DMS53 (cell line): ENCODE data around the gene CDC5L.
A peak's percentile ranks its signal among the peaks of the same experiment; 100 is the strongest.

Experiments used
- DNase-seq: peaks from one replicate; lab custom pipeline; 2025; lab: John Stamatoyannopoulos, UW

Gene CDC5L

DNA sequence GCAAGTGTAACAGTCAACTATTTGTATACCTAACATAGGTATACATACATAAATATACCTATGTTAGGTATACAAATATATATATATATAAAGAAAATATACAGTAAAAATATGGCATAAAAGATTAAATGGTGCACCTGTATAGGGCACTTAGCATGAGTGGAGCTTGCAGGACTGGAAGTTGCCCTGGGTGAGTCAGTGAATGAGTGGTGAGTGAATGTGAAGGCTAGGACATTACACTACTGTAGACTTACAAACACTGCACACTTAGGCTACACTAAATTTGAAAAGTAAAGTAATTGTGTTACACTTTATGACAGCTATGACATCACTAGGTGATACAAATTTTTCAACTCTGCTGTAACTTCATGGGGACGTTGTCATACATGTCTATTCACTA is 65.6 kb downstream of the CDC5L start:
- no peak for DNase-seq

GRCh38 chr6:44454198-44454597 is 66.7 kb downstream of the CDC5L start:
- no peak for DNase-seq

- peak; percentile 71 for DNase-seq
Observed at GRCh38 chr6:44456070-44456965, 68.8 kb downstream of the CDC5L start.

DNA sequence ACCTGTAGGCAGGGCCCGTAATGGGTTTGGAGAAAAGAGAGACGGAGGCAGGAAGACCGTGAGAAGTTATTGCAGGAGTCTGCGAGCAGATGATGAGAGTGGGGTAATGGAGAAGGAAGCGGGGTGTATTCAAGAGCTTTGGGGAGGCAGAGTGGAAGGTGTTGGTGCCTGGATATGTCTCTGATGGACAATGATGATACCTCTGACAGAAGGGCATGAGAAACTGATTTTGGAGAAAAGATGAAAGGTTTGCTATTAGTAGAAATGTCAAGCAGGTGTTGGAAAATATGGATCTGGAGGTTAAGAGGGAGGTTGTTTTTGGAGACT is 69.4 kb downstream of the CDC5L start:
- DNase-seq, result no peak

DNA sequence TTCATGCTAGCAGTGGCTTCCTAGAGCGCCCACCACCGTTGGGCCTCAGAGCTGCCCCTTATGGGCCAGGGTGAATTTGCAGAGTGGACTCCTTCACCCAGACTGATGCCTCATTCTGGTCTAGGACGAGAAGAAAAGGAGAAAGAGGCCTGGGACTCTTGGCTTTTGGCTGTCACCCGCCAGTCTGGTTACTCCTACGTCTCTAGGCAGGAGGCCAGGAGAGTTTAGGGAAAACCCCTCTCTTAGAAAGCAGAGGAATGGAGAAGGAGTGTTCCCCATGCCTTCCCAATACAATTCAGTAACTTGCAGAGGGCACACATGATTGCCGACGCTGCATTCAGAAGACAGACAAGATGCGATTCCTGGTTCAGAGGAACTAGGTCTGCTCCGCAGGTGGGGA is 70.1 kb downstream of the CDC5L start:
- no peak for DNase-seq

GRCh38 chr6:44458551-44458950 is 71.0 kb downstream of the CDC5L start:
- no peak for DNase-seq

GRCh38 chr6:44462335-44462734 is 74.8 kb downstream of the CDC5L start:
- DNase-seq, result no peak

- no peak for DNase-seq
Observed at GRCh38 chr6:44462797-44463727, 75.6 kb downstream of the CDC5L start.

DNA sequence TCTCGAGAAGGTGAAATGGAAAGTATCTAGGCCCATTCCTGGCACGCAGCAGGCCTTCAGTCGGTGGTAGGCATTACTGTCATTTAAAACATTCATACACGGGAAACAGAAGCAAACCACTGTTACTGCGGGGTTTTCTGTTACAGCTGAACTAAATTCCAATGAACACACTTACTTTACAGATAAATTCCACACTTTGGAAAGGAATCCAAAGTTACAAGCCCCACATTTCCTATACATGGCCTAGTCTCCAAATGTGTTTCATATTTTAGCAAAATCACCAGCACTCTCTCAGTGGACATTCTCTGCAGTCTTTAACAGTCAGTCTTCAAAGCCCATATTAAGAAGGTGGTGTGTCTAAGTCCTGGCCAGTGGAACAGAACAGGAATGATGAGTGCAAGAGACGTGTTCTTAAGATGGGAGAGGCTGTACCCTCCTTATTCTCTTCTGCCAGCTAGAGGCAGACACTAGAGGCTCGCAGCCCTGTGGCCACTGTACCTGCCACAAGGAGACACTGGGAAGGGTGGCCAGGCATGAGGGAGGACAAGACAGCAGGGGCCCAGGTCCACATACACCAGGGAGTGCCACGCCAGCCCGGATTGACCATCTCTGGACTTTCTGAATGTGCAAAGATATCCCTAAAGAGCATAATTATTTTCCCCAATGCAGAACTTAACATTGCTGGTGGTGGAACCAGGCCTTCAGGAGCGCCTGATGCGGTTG is 76.4 kb downstream of the CDC5L start:
- DNase-seq, result no peak

DNA sequence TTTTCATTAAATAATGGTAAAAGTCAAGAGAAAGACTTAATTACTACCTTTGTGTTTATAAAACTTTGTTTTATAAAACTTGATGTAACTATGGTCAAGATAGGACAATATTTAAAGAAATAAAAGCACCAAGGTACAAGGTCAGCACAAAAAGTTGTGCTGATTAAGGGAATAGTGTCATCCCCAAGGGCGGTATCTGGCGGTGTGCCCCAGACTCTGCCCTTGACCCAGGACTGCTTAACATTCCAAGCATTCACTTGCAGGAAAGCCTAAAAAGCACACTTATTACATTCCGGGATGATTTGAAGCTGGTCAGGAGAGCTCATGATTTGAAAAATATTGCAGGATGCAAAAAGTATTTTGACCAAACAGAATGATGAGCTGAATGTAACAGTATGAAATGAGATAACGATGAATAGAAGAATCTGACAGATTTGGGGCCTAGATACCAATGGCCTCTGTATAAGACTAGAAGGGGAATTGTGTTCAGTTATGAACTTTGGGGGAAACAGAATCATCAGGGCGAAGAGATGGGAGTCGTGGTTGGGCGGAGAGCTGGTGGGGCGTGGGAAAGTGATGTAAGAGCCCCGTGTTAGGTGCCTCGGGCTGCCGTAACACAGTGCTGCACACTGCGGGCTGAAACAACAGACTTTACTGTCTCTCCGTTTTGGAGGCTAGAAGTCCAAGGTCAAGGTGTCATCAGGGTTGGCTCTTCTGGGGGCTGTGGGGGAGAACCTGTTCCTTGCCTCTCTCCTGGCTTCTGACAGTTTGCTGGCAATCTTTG is 77.2 kb downstream of the CDC5L start:
- no peak for DNase-seq

GRCh38 chr6:44466955-44467354 is 79.4 kb downstream of the CDC5L start:
- DNase-seq, result no peak

DNA sequence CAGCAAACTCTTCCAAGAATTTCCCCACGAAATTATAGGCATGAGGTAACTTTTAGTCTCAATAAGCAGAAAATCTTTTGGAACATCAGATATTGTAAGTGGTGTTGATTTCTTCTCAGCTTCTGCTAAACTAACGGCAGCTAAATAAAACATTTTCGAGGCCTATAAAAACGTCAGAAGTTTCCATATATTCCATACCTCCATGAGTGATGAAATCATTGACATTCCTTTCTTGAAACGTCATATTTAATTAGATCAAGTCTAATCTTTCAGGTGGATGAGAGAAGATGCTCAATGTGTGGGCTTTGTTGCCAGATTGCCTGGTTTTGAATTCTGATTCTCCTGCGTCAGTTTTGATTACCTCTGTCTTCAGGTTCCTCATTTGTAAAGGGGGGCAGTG is 81.3 kb downstream of the CDC5L start:
- no peak for DNase-seq

DNA sequence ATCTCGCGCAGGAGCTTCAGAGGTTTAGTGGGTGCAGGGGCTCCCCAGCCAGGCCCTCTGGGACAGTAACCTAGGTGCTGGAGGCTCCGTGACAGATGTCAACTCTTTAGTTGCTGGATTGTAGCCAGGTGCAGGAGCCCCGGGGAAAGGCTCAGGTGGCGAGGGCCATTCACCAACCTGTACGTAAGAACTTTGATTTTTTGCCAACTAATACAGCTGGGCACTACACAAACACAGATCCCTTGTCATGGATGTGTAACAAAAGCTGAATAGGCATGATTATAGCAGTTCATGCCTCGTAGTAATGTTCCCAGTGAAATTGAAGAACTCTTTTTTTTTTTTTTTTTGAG is 82.6 kb downstream of the CDC5L start:
- peak; percentile 96 for DNase-seq

- DNase-seq, result no peak
Observed at GRCh38 chr6:44470746-44471145, 83.2 kb downstream of the CDC5L start.

DNA sequence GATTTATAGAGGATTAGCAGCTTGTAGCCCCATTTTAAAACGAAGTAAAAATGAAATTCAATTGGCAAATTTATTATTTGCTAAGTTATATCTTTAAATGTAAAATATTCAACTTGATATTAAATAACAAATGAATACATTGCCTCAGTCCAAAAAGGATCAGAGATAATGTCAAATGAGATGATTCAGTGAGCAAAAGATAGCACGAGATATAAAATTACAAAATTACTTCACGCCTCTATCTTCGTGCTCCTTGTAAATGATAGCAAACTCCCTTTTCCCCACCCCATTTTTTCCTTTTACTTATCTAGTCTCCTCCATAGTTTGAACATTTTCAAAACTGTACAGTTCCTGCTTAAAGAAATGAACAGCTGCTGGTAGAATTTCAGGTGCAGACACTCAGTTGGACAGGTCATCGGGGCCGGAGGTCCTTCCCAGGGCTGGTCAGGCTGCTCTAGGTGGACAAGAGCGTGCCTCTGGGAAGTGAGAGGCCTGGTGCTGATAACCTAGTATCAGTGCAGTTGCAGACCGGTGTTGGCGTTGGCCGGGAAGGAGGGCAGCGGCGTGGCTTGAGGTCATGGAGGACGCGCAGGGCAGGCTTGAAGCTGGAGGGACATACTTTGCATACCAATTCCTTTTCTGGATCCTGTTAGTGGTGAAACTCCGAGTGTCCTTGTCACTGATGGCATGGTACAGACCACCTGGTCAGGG is 83.9 kb downstream of the CDC5L start:
- DNase-seq, result no peak

DNA sequence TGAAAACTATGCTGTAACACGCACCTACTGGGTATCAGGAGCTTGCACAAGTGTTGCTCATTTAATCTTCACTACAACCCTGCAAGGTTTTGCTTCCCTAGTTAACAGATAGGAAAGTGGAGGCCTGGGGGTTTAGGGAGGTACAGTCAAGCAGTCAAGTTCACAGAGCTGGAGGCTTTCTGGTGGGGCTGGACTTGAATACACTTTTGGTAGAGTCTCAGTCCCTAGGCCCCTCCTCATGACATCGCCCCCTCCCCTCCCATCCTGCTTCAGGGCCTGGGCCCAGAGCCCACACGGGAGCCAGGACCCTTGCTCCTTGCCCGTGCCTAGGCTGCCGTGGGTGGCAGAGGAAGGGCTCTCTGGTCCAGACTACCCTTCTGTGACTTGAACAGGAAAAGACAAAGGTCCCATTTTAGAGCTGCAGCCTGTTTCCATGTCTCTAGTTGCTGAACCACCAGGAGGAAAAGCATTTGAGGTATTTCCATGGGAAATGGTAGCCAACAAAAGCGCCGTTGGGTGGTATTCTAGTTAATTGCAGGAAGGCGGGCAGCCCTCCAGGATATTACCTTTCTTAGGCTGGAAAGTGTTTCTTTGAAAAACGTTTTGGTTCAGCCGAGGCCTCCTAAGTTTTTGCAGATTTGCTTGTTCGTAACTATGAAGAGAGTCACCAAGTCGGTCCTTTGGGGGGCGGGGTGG is 84.9 kb downstream of the CDC5L start:
- no peak for DNase-seq

- no peak for DNase-seq
Observed at GRCh38 chr6:44473393-44474189, 86.1 kb downstream of the CDC5L start.

GRCh38 chr6:44474190-44474631 is 86.7 kb downstream of the CDC5L start:
- no peak for DNase-seq

DNA sequence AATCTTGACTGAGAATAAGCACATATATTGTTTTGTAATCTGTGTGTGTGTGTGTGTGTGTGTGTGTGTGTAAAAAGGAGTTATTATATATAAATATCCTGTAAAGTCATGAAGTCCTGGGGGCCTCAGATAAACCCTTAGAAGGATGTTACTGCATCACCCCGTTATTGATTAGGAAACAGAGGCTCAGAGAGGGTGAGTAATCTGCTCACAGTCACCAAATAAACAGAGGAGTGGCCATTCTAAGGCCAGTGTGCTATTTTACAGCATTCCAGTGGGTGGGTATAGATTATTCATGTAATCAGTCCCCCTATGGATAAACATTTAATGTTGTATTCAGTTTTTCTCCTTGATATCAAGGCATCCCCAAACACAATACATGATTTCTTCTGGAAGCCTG is 87.1 kb downstream of the CDC5L start:
- DNase-seq, result no peak

- no peak for DNase-seq
Observed at GRCh38 chr6:44475417-44475778, 87.9 kb downstream of the CDC5L start.
